GM13976 (cell line): ENCODE data around the gene CD300A.

Experiments used
- DNase-seq: peaks from one replicate; pipeline ENCODE4 v3.0.0; 2012; ENCODE audit warnings: low spot score
- CTCF ChIP-seq: IDR thresholded peaks from 2 replicates; pipeline ENCODE4 v1.5.1; 2012; ENCODE audit warnings: borderline replicate concordance, mild to moderate bottlenecking; ENCODE audit not compliant: insufficient read depth; ENCODE audit errors: extremely low read depth, missing control alignments, control extremely low read depth
- in situ Hi-C: fragments of 300-500 bp; cut with MboI; formaldehyde crosslinking; loops from one replicate; pipeline ENCODE4 v1.12.0; 2022; ENCODE audit warnings: low sequenced_read_pairs, mixed read lengths, inconsistent platforms; ENCODE audit not compliant: unreplicated experiment

The CD300A gene

GRCh38 chr17:74523308-74523707 is 56.9 kb downstream of the CD300A start:
- TF ChIP-seq CTCF: no peak
- no peak for DNase-seq
- in situ Hi-C loops: no loop called here

DNA sequence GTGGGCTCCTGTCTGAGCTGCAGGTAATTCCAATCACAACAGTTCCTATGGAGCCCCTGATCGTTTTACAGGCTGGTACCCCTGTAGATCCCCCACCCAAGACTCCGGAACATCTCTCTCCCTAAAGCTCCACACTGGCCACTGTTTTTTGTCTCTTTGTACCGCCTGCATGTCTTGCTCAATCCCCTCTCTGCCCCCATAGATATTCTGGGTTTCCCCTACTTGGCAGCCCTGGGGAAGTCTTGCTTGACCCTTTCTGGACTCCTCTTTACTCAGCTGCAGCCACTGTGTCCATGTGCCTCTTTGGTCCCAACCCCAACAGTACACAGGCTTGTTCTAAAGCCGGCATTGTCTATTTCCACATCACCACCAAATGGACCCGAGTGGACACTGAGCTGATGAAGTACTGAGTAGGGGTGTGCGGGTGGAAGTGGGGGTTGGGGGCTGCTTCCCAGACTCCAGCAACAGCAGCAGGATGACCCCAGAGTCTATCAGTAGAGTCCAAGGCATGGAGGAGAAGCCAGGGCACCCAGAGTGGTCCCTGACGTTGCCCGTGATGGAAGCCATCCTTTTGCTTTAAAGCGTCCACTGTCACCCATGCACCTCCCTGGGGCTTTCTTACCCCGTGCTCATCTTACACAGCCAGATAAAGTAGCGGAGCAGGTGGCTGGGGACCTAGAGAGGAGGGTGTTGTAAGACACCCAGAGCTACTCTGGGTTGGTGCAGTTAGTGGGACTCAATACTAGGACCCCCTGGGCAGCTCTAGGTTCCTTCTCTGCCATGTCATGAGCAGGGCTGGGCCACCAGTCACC is 58.4 kb downstream of the CD300A start:
- in situ Hi-C loops: no loop called here
- TF ChIP-seq CTCF: no peak
- DNase-seq: no peak

GRCh38 chr17:74525465-74525725 is 59.0 kb downstream of the CD300A start:
- no peak for DNase-seq
- in situ Hi-C loops: no loop called here
- no peak for TF ChIP-seq CTCF

DNA sequence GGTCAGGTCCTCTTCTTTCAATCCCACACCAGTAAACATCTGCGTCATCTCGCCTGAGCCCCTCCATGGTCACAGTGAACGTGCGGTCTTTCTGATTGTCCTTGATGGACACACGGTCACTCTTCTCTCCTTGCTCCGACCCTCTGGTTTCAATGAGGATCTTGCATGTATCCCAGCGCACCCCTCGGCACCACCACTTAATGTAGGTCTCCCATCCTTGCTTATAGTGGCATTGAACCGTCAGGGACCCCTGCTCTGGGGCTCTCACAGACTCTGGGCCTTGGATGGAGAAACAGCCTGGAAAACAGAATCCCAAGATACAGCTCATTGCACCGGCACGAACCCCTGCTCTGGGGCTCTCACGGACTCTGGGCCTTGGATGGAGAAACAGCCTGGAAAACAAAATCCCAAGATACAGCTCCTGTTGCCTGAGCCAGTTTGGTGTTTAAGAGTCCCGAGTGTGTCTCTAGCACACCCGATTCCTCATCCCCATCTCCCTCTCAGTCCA is 59.4 kb downstream of the CD300A start:
- TF ChIP-seq CTCF: no peak
- no peak for DNase-seq
- in situ Hi-C loops: no loop called here

DNA sequence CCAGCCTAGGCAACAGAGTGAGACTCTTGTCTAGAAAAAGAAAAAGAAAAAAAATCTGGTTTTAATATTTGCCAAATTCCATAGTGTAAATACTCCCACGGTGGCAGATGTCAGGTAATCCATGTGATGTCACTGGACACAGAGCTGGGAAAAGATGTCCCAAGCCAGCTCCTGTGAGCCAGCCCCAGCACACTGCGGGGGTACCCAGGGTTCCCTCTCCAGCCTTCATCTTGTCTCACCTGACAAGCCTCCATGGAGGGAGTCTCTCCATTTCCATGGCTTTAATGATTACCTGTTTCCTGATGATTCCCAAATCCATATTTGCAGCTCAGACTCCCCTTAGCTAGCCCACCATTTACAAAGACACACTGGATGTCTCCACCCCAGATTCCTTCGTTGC is 60.2 kb downstream of the CD300A start:
- DNase-seq: no peak
- TF ChIP-seq CTCF: no peak
- in situ Hi-C loops: no loop called here

- no peak for DNase-seq
- TF ChIP-seq CTCF: no peak
- in situ Hi-C loops: no loop called here
Observed at GRCh38 chr17:74527081-74527480, 60.6 kb downstream of the CD300A start.
